Natural killer cell treated with Interleukin-12 subunit alpha and Interleukin-12 subunit beta and Interleukin-15 and Interleukin-18, amount 100 ng/mL, for 72 hours (primary cell): ENCODE results near the gene RRAS2. TPM values are rescaled to one million over a fixed set of nuclear protein-coding genes. Genes with fewer than 3 reads are reported as not detected.

ENCODE experiments used
- ATAC-seq, 2 donors: fragments of 150-1000 bp; cut with Tn5 transposase in 1 of 2; sonication (Bioruptor Pico), chemical (Tn5 transposase) in 1 of 2; 2 replicates each; pipeline ENCODE4 v1.10.0; 2021
- DNase-seq: peaks from one replicate; pipeline ENCODE4 v3.0.0; 2022; ENCODE audit warnings: low spot score
- H3K27ac Mint-ChIP-seq, 2 donors: 1 replicate in 1 of 2; 2 replicates in 1 of 2; pipeline ENCODE4 v1.8.0; 2022; ENCODE audit warnings: mixed read lengths in 2 of 2, mild to moderate bottlenecking in 1 of 2, moderate library complexity in 1 of 2
- H3K27me3 Mint-ChIP-seq, 2 donors: 1 replicate in 1 of 2; 2 replicates in 1 of 2; pipeline ENCODE4 v1.8.0; 2022; ENCODE audit warnings: mixed read lengths in 2 of 2
- H3K36me3 Mint-ChIP-seq: one replicate; pipeline ENCODE4 v1.8.0; 2022; ENCODE audit warnings: mixed read lengths
- H3K4me1 Mint-ChIP-seq, 2 donors: 1 replicate in 1 of 2; 2 replicates in 1 of 2; pipeline ENCODE4 v1.8.0; 2022; ENCODE audit warnings: low read depth in 2 of 2, mixed read lengths in 2 of 2, mild to moderate bottlenecking in 1 of 2
- H3K4me3 Mint-ChIP-seq: one replicate; pipeline ENCODE4 v1.8.0; 2022; ENCODE audit warnings: mixed read lengths
- H3K9me3 Mint-ChIP-seq: 2 replicates; pipeline ENCODE4 v1.8.0; 2022; ENCODE audit warnings: mixed read lengths
- total RNA-seq, 2 donors: library from RNA; stranded (reverse); gene quantifications; one replicate each; pipeline ENCODE4 v1.2.3, GENCODE V29; 2022

The RRAS2 gene
- total RNA-seq, 2 donors from 2014 or later, result 97.3 to 141 TPM

GRCh38 chr11:14342906-14343305 is 16.1 kb downstream of the RRAS2 start:
- ATAC-seq (no peak), DNase-seq (no peak)
- H3K4me3 Mint-ChIP-seq, result no peak overlapping the region
- H3K9me3 Mint-ChIP-seq, result no peaks in the 10 kb centered on the region
- H3K27ac Mint-ChIP-seq, result peak overlapping the region; percentile 53 to 87
- peaks cover 23% of the 10 kb centered on the region for H3K36me3 Mint-ChIP-seq
- H3K4me1 Mint-ChIP-seq, result peaks cover 46 to 47% of the 10 kb centered on the region in 2 donors
- no peaks in the 10 kb centered on the region for H3K27me3 Mint-ChIP-seq

- DNase-seq, result no peak
- Mint-ChIP-seq H3K27ac (peak overlapping the region; percentile 53 to 87), H3K9me3 (no peaks in the 10 kb centered on the region), H3K27me3 (no peaks in the 10 kb centered on the region), H3K36me3 (peaks cover 23% of the 10 kb centered on the region), H3K4me3 (peak overlapping the region; percentile 58), H3K4me1 (peaks cover 50 to 53% of the 10 kb centered on the region in 2 donors)
- ATAC-seq, result no peak
Measured at GRCh38 chr11:14341968-14342367, 17.0 kb downstream of the RRAS2 start.

GRCh38 chr11:14340721-14341120 is 18.3 kb downstream of the RRAS2 start:
- no peak for DNase-seq
- peaks cover 26% of the 10 kb centered on the region for H3K36me3 Mint-ChIP-seq
- no peaks in the 10 kb centered on the region for H3K27me3 Mint-ChIP-seq
- peaks cover 3% of the 10 kb centered on the region for H3K9me3 Mint-ChIP-seq
- peak overlapping the region; percentile 43 for H3K4me3 Mint-ChIP-seq
- ATAC-seq, result no peak
- H3K4me1 Mint-ChIP-seq, result peaks cover 59 to 65% of the 10 kb centered on the region in 2 donors
- peak overlapping the region; percentile 69 to 88 for H3K27ac Mint-ChIP-seq

- peaks cover 17% of the 10 kb centered on the region for H3K36me3 Mint-ChIP-seq
- peaks cover 9% of the 10 kb centered on the region for H3K9me3 Mint-ChIP-seq
- H3K27ac Mint-ChIP-seq, result peak overlapping the region in 1 of 2 donors; percentile 34
- ATAC-seq, result no peak
- DNase-seq, result no peak
- peaks cover 60 to 65% of the 10 kb centered on the region in 2 donors for H3K4me1 Mint-ChIP-seq
- no peak overlapping the region for H3K4me3 Mint-ChIP-seq
- H3K27me3 Mint-ChIP-seq, result no peaks in the 10 kb centered on the region
Measured at GRCh38 chr11:14339356-14339755, 19.6 kb downstream of the RRAS2 start.

GRCh38 chr11:14336507-14337503 is 22.2 kb downstream of the RRAS2 start:
- Mint-ChIP-seq H3K27me3 (no peaks in the 10 kb centered on the region), H3K4me3 (peak overlapping the region; percentile 56), H3K9me3 (peaks cover 9% of the 10 kb centered on the region), H3K27ac (peak overlapping the region; percentile 69 to 89), H3K4me1 (peaks cover 49 to 50% of the 10 kb centered on the region in 2 donors), H3K36me3 (peaks cover 15% of the 10 kb centered on the region)
- peak; percentile 99 to 100 for ATAC-seq
- peak; percentile 69 for DNase-seq

- peak overlapping the region; percentile 56 for H3K4me3 Mint-ChIP-seq
- DNase-seq (no peak), ATAC-seq (no peak)
- H3K36me3 Mint-ChIP-seq, result peaks cover 15% of the 10 kb centered on the region
- peaks cover 9% of the 10 kb centered on the region for H3K9me3 Mint-ChIP-seq
- peaks cover 51% of the 10 kb centered on the region in 2 donors for H3K4me1 Mint-ChIP-seq
- H3K27ac Mint-ChIP-seq, result peak overlapping the region; percentile 69 to 89
- no peaks in the 10 kb centered on the region for H3K27me3 Mint-ChIP-seq
Measured at GRCh38 chr11:14335712-14336111, 23.3 kb downstream of the RRAS2 start.

- H3K4me1 Mint-ChIP-seq, result peaks cover 45 to 46% of the 10 kb centered on the region in 2 donors
- peak overlapping the region; percentile 1 for H3K4me3 Mint-ChIP-seq
- peaks cover 15% of the 10 kb centered on the region for H3K36me3 Mint-ChIP-seq
- DNase-seq, result no peak
- no peaks in the 10 kb centered on the region for H3K27me3 Mint-ChIP-seq
- no peak for ATAC-seq
- H3K27ac Mint-ChIP-seq, result peak overlapping the region; percentile 69 to 89
- H3K9me3 Mint-ChIP-seq, result peaks cover 9% of the 10 kb centered on the region
Measured at GRCh38 chr11:14334893-14335292, 24.1 kb downstream of the RRAS2 start.

GRCh38 chr11:14334192-14334591 is 24.8 kb downstream of the RRAS2 start:
- Mint-ChIP-seq H3K4me1 (peaks cover 45 to 48% of the 10 kb centered on the region in 2 donors), H3K36me3 (peaks cover 15% of the 10 kb centered on the region), H3K9me3 (peaks cover 9% of the 10 kb centered on the region), H3K4me3 (no peak overlapping the region), H3K27ac (peak overlapping the region; percentile 69 to 89), H3K27me3 (no peaks in the 10 kb centered on the region)
- no peak for DNase-seq
- ATAC-seq, result no peak

GRCh38 chr11:14331476-14332136 is 27.4 kb downstream of the RRAS2 start:
- Mint-ChIP-seq H3K4me1 (peaks cover 48 to 52% of the 10 kb centered on the region in 2 donors), H3K27ac (peak overlapping the region in 1 of 2 donors; percentile 65), H3K4me3 (peak overlapping the region; percentile 17), H3K27me3 (no peaks in the 10 kb centered on the region), H3K9me3 (peaks cover 9% of the 10 kb centered on the region), H3K36me3 (peaks cover 13% of the 10 kb centered on the region)
- DNase-seq, result no peak
- ATAC-seq, result peak in 1 of 2 donors; percentile 55

- Mint-ChIP-seq H3K4me1 (peaks cover 42 to 47% of the 10 kb centered on the region in 2 donors), H3K4me3 (peak overlapping the region; percentile 17), H3K27me3 (no peaks in the 10 kb centered on the region), H3K27ac (peak overlapping the region in 1 of 2 donors; percentile 65), H3K9me3 (peaks cover 6% of the 10 kb centered on the region), H3K36me3 (peaks cover 6% of the 10 kb centered on the region)
- DNase-seq, result no peak
- no peak for ATAC-seq
Measured at GRCh38 chr11:14330881-14331280, 28.1 kb downstream of the RRAS2 start.

- peak overlapping the region in 1 of 2 donors; percentile 45 for H3K27ac Mint-ChIP-seq
- H3K9me3 Mint-ChIP-seq, result no peaks in the 10 kb centered on the region
- DNase-seq (no peak), ATAC-seq (no peak)
- H3K4me1 Mint-ChIP-seq, result peaks cover 37 to 43% of the 10 kb centered on the region in 2 donors
- H3K27me3 Mint-ChIP-seq, result no peaks in the 10 kb centered on the region
- H3K4me3 Mint-ChIP-seq, result no peak overlapping the region
- peaks cover under 1% of the 10 kb centered on the region for H3K36me3 Mint-ChIP-seq
Measured at GRCh38 chr11:14329702-14330101, 29.3 kb downstream of the RRAS2 start.

- ATAC-seq, result no peak
- no peak for DNase-seq
- Mint-ChIP-seq H3K4me3 (peak overlapping the region; percentile 54), H3K27me3 (no peaks in the 10 kb centered on the region), H3K27ac (peak overlapping the region; percentile 61 to 87), H3K4me1 (peaks cover 49 to 65% of the 10 kb centered on the region in 2 donors), H3K9me3 (no peaks in the 10 kb centered on the region), H3K36me3 (no peaks in the 10 kb centered on the region)
Measured at GRCh38 chr11:14327116-14327515, 31.9 kb downstream of the RRAS2 start.

GRCh38 chr11:14323118-14323676 is 35.8 kb downstream of the RRAS2 start:
- Mint-ChIP-seq H3K27ac (peak overlapping the region; percentile 61 to 96), H3K4me1 (peaks cover 64 to 70% of the 10 kb centered on the region in 2 donors), H3K9me3 (peaks cover 2% of the 10 kb centered on the region), H3K27me3 (no peaks in the 10 kb centered on the region), H3K36me3 (no peaks in the 10 kb centered on the region), H3K4me3 (peak overlapping the region; percentile 39)
- no peak for DNase-seq
- ATAC-seq, result peak; percentile 21 to 27
